Endothelial cell of umbilical vein (primary cell): ENCODE results near the gene KCTD5. TPM values are rescaled to one million over a fixed set of nuclear protein-coding genes. Genes with fewer than 3 reads are reported as not detected.

Source experiments
- BruUV-seq: library from RNA; stranded (reverse); fragments of 400-500 nt; replicated peaks from 2 replicates; lab custom pipeline; 2021; lab: Mats Ljungman, UMichigan
- CTCF ChIA-PET: fragments of 300-600, 350-600 bp; sonication (Branson Sonifier 250); formaldehyde crosslinking; loops from one replicate; lab custom pipeline; 2021; ENCODE audit warnings: antibody characterized with exemption, inconsistent platforms; lab: Charles Lee
- POLR2A ChIA-PET: fragments of 300-600, 350-600 bp; sonication (Branson Sonifier 250); formaldehyde crosslinking; loops from one replicate; lab custom pipeline; 2021; ENCODE audit warnings: antibody characterized with exemption, inconsistent platforms; lab: Charles Lee
- DNase-seq: peaks from one replicate; pipeline ENCODE4 v3.0.0-alpha.2; 2011; ENCODE audit warnings: low read depth, low spot score
- FAIRE-seq: peaks from 2 replicates; lab custom pipeline; 2011; peaks lifted over from hg19 to GRCh38; lab: Jason Lieb, UNC
- H2AFZ ChIP-seq: 2 replicates; pipeline ENCODE4 v1.6.0; 2012; ENCODE audit warnings: low read depth, low read length, control low read depth, inconsistent platforms
- H3K27ac ChIP-seq: 2 replicates; pipeline ENCODE4 v1.5.1; 2011; ENCODE audit warnings: low read depth, mild to moderate bottlenecking, control low read depth, low read length, moderate library complexity; ENCODE audit not compliant: insufficient read depth
- H3K27me3 ChIP-seq, 2 experiments: 2 replicates each; pipeline versions ENCODE4 v1.6.0 to v1.6.1; 2011; ENCODE audit warnings: low read length in 2 of 2, mixed read lengths in 1 of 2; ENCODE audit not compliant: control insufficient read depth in 2 of 2, insufficient read depth in 2 of 2
- H3K36me3 ChIP-seq, 2 experiments: 2 replicates in 1 of 2; 3 replicates in 1 of 2; pipeline ENCODE4 v1.5.1; 2011; ENCODE audit warnings: low read length in 2 of 2, mild to moderate bottlenecking in 1 of 2, moderate library complexity in 1 of 2; ENCODE audit not compliant: control insufficient read depth in 2 of 2, insufficient read depth in 2 of 2; ENCODE audit errors: extremely low read depth in 1 of 2
- H3K4me1 ChIP-seq: 3 replicates; pipeline ENCODE4 v1.5.1; 2011; ENCODE audit warnings: mild to moderate bottlenecking, low read length; ENCODE audit not compliant: control insufficient read depth, insufficient read depth; ENCODE audit errors: extremely low read depth
- H3K4me2 ChIP-seq: 2 replicates; pipeline ENCODE4 v1.6.1; 2011; ENCODE audit warnings: low read length, control low read depth, mixed read lengths; ENCODE audit not compliant: insufficient read depth
- H3K4me3 ChIP-seq, 3 experiments: fragments of 200-600 bp in 1 of 3; sonication (generic), shearing (Covaris generic) in 1 of 3; replicated peaks in 1 of 3; 2 replicates each; pipeline ENCODE4 v1.5.1; 2011 to 2016; ENCODE audit warnings: control low read depth in 3 of 3, low read length in 3 of 3, mild to moderate bottlenecking in 2 of 3, inconsistent platforms in 1 of 3, low read depth in 1 of 3, moderate library complexity in 1 of 3; ENCODE audit not compliant: insufficient read depth in 1 of 3
- H3K79me2 ChIP-seq: 2 replicates; pipeline ENCODE4 v1.6.0; 2012; ENCODE audit warnings: low read length, inconsistent platforms; ENCODE audit not compliant: control insufficient read depth, insufficient read depth
- H3K9ac ChIP-seq: replicated peaks from 2 replicates; pipeline ENCODE3; 2011; ENCODE audit warnings: low read length, control low read depth; ENCODE audit not compliant: insufficient read depth; ENCODE audit errors: extremely low read depth
- H3K9me1 ChIP-seq: replicated peaks from 3 replicates; pipeline ENCODE4 v1.6.0; 2011; ENCODE audit warnings: mild to moderate bottlenecking, low read length; ENCODE audit not compliant: control insufficient read depth, insufficient read depth; ENCODE audit errors: extremely low read depth
- H3K9me3 ChIP-seq: replicated peaks from 2 replicates; pipeline ENCODE4 v1.5.1; 2012; ENCODE audit warnings: low read length, inconsistent platforms; ENCODE audit not compliant: control insufficient read depth, insufficient read depth
- H4K20me1 ChIP-seq: replicated peaks from 2 replicates; pipeline ENCODE3; 2011; ENCODE audit warnings: mild to moderate bottlenecking, low read length; ENCODE audit not compliant: control insufficient read depth, insufficient read depth; ENCODE audit errors: extremely low read depth
- CTCF ChIP-seq, 2 donors: IDR thresholded peaks; 1 replicate in 1 of 2; 2 replicates in 1 of 2; pipeline ENCODE4 v1.5.1; 2011; ENCODE audit warnings: low read length in 2 of 2, mild to moderate bottlenecking in 2 of 2, moderate library complexity in 2 of 2, control low read depth in 1 of 2, inconsistent platforms in 1 of 2, low read depth in 1 of 2; ENCODE audit not compliant: insufficient read depth in 1 of 2; ENCODE audit errors: extremely low read depth in 1 of 2
- EZH2 ChIP-seq: IDR thresholded peaks from 2 replicates; pipeline ENCODE4 v1.6.1; 2012; ENCODE audit warnings: borderline replicate concordance, low read depth, mild to moderate bottlenecking, moderate library complexity, low read length, inconsistent platforms; ENCODE audit not compliant: severe bottlenecking
- FOS ChIP-seq: IDR thresholded peaks from 2 replicates; pipeline ENCODE4 v1.6.1; 2011; ENCODE audit warnings: mild to moderate bottlenecking, low read length, moderate library complexity, borderline replicate concordance; ENCODE audit not compliant: insufficient read depth
- GATA2 ChIP-seq: IDR thresholded peaks from 2 replicates; pipeline ENCODE4 v1.7.0; 2011; ENCODE audit warnings: low read depth, mild to moderate bottlenecking, moderate library complexity, mixed read lengths, low read length; ENCODE audit not compliant: insufficient read length, insufficient read depth
- JUN ChIP-seq: IDR thresholded peaks from 2 replicates; pipeline ENCODE4 v1.6.1; 2011; ENCODE audit warnings: borderline replicate concordance, low read depth; ENCODE audit not compliant: insufficient read length, insufficient read depth
- MAX ChIP-seq: IDR thresholded peaks from 2 replicates; pipeline ENCODE4 v1.6.1; 2011; ENCODE audit not compliant: insufficient read depth, insufficient read length
- MYC ChIP-seq: IDR thresholded peaks from one replicate; pipeline ENCODE4 v1.6.1; 2011; ENCODE audit warnings: mild to moderate bottlenecking, low read depth, low read length
- POLR2A ChIP-seq: IDR thresholded peaks from 2 replicates; pipeline ENCODE4 v1.6.1; 2012; ENCODE audit warnings: low read depth, mild to moderate bottlenecking, control low read depth, low read length
- POLR2AphosphoS5 ChIP-seq: IDR thresholded peaks from 2 replicates; pipeline ENCODE4 v1.6.1; 2012; ENCODE audit warnings: low read depth, mild to moderate bottlenecking, control low read depth, low read length, moderate library complexity; ENCODE audit not compliant: insufficient read depth
- dilution Hi-C: fragments of 300-500 bp; cut with MboI; formaldehyde crosslinking; loops from one replicate; pipeline ENCODE4 v1.15.0; 2019; ENCODE audit warnings: low sequenced_read_pairs; ENCODE audit not compliant: extremely low pct_ligation_motif_present
- intact Hi-C: fragments of 100-400 bp; cut with micrococcal nuclease; formaldehyde crosslinking; loops from one replicate; pipeline ENCODE4 v1.10.0; 2022
- polyA plus RNA-seq, 4 experiments: library from polyadenylated mRNA; depleted of rRNA in 3 of 4; stranded (reverse) in 3 of 4; unstranded in 1 of 4; fragments of >200 nt; gene quantifications; 2 replicates each; pipeline versions ENCODE4 v1.2.1 to v1.2.3, GENCODE V29; 2011 to 2012; ENCODE audit warnings: missing spikeins in 1 of 4
- total RNA-seq: library from RNA; stranded (reverse); gene quantifications from 2 replicates; pipeline ENCODE4 v1.2.3, GENCODE V29; 2021

The KCTD5 gene
- total and polyA plus RNA-seq, 2 donors (not counting 3 experiments of a cell fraction or from before 2014, with no cell fraction given) = 32.2 to 42.0 TPM

GRCh38 chr16:2724088-2724676 is 41.9 kb downstream of the KCTD5 start:
- H4K20me1 ChIP-seq = no peaks in the 10 kb centered on the region
- BruUV-seq = no TSS peak
- H3K9me1 ChIP-seq = no peaks in the 10 kb centered on the region
- DNase-seq (no peak), FAIRE-seq (no peak)
- H3K9me3 ChIP-seq = no peaks in the 10 kb centered on the region
- intact Hi-C loops = no loop called here
- ChIA-PET POLR2A (no interaction called here), CTCF (no interaction called here)
- TF ChIP-seq POLR2A = no peak
- no peak for TF ChIP-seq POLR2AphosphoS5
- no peak for TF ChIP-seq JUN
- no peak for TF ChIP-seq CTCF (IDR thresholded peaks at IDR 0.05; ENCODE audit: extremely low read depth in 1 of 2, insufficient read depth in 1 of 2, low read depth in 1 of 2, low read length in 2 of 2)
- no peak for TF ChIP-seq EZH2
- no peak for TF ChIP-seq FOS
- TF ChIP-seq GATA2 = no peak
- no peak for TF ChIP-seq MAX
- no peak for TF ChIP-seq MYC
- no peaks in the 10 kb centered on the region for H3K79me2 ChIP-seq
- peaks cover 0 to 4% of the 10 kb centered on the region in 2 experiments for H3K27me3 ChIP-seq
- no peak overlapping the region for H3K9ac ChIP-seq
- H3K27ac ChIP-seq = no peak overlapping the region
- H3K4me2 ChIP-seq = no peak overlapping the region
- H3K4me1 ChIP-seq = peaks cover 4% of the 10 kb centered on the region
- no peak overlapping the region for H3K4me3 ChIP-seq
- H3K36me3 ChIP-seq = no peaks in the 10 kb centered on the region
- dilution Hi-C loops = no loop called here
- no peak overlapping the region for H2AFZ ChIP-seq
